HepG2 (cell line): ENCODE results near the gene SRCIN1. TPM values are rescaled to one million over a fixed set of nuclear protein-coding genes. Genes with fewer than 3 reads are reported as not detected.

Experiments
- AGO2 ChIP-seq: fragments of 200-400 bp; formaldehyde crosslinking; optimal IDR thresholded peaks from 2 replicates; pipeline ENCODE3; 2017; ENCODE audit warnings: mild to moderate bottlenecking, low read depth, low read length, moderate library complexity
- DNMT3B ChIP-seq: conservative IDR thresholded peaks from 2 replicates; pipeline ENCODE4 v1.6.1; 2016; ENCODE audit warnings: missing biosample characterization, control low read depth
- HCFC1 ChIP-seq: fragments of 150-350 bp; IDR thresholded peaks from 2 replicates; pipeline ENCODE4 v1.6.1; 2014; ENCODE audit warnings: low read depth, low read length
- HIVEP1 ChIP-seq: sonication (generic); formaldehyde crosslinking; IDR thresholded peaks from 2 replicates; pipeline ENCODE4 v1.4.0; 2020; ENCODE audit warnings: mild to moderate bottlenecking, missing genetic modification reagents
- HOXA5 ChIP-seq: sonication (generic); formaldehyde crosslinking; IDR thresholded peaks from 2 replicates; pipeline ENCODE4 v1.4.0; 2020; ENCODE audit warnings: missing genetic modification reagents
- KDM3A ChIP-seq: IDR thresholded peaks from 2 replicates; pipeline ENCODE4 v1.6.1; 2018; ENCODE audit warnings: low read depth, missing compliant biosample characterization
- PLRG1 ChIP-seq: fragments of 450-650 bp; conservative IDR thresholded peaks from 2 replicates; pipeline ENCODE4 v1.6.1; 2016
- PLSCR1 ChIP-seq: sonication (generic); formaldehyde crosslinking; IDR thresholded peaks from 2 replicates; pipeline ENCODE4 v1.5.0; 2020; ENCODE audit warnings: missing genetic modification reagents, mild to moderate bottlenecking, borderline replicate concordance
- RBAK ChIP-seq: sonication (generic); formaldehyde crosslinking; IDR thresholded peaks from 2 replicates; pipeline ENCODE4 v1.5.1; 2020; ENCODE audit warnings: mild to moderate bottlenecking, missing genetic modification reagents
- REPIN1 ChIP-seq: sonication (generic); formaldehyde crosslinking; IDR thresholded peaks from 2 replicates; pipeline ENCODE4 v1.8.0; 2022; ENCODE audit warnings: missing genetic modification reagents, low read depth, mild to moderate bottlenecking, borderline replicate concordance
- SNAPC5 ChIP-seq: sonication (generic); formaldehyde crosslinking; IDR thresholded peaks from 2 replicates; pipeline ENCODE4 v1.8.1; 2023; ENCODE audit warnings: mild to moderate bottlenecking, missing genetic modification reagents, borderline replicate concordance
- ZNF280D ChIP-seq: sonication (generic); formaldehyde crosslinking; IDR thresholded peaks from 2 replicates; pipeline ENCODE4 v1.5.1; 2020; ENCODE audit warnings: mild to moderate bottlenecking, missing genetic modification reagents
- ZNF44 ChIP-seq: sonication (generic); formaldehyde crosslinking; IDR thresholded peaks from 2 replicates; pipeline ENCODE4 v1.5.1; 2020; ENCODE audit warnings: mild to moderate bottlenecking, missing genetic modification reagents
- ZNF556 ChIP-seq: sonication (generic); formaldehyde crosslinking; IDR thresholded peaks from 2 replicates; pipeline ENCODE4 v1.4.0; 2020; ENCODE audit warnings: mild to moderate bottlenecking, missing genetic modification reagents, borderline replicate concordance
- ZNF598 ChIP-seq: sonication (generic); formaldehyde crosslinking; IDR thresholded peaks from 2 replicates; pipeline ENCODE4 v1.5.1; 2020; ENCODE audit warnings: mild to moderate bottlenecking, missing genetic modification reagents, borderline replicate concordance
- polyA plus RNA-seq, 8 experiments: library from polyadenylated mRNA; depleted of rRNA in 3 of 8; stranded (reverse) in 7 of 8; unstranded in 1 of 8; fragments of >200 nt; fragmentation: Illumina TruSeq in 4 of 8; extraction: Trizol in 4 of 8; gene quantifications; 2 replicates each; pipeline versions ENCODE4 v1.2.1 to v1.2.3, GENCODE V29; 2011 to 2016; ENCODE audit warnings: low read depth in 4 of 8, missing spikeins in 1 of 8, mixed read lengths in 1 of 8; ENCODE audit not compliant: insufficient read depth in 1 of 8
- total RNA-seq, 5 experiments: library from RNA; depleted of rRNA; stranded (reverse); fragments of >200 nt; fragmentation: Illumina TruSeq; extraction: Trizol; gene quantifications; 2 replicates each; pipeline ENCODE4 v1.2.3, GENCODE V29; 2016; ENCODE audit warnings: low read depth in 1 of 5
- TF ChIP-seq, protein P1 (sequence below), 2 experiments: IDR thresholded peaks; 2 replicates each; pipeline ENCODE4 v1.6.1; 2011 to 2012; ENCODE audit warnings: low read length in 2 of 2, borderline replicate concordance in 1 of 2, low read depth in 1 of 2, mild to moderate bottlenecking in 1 of 2, moderate library complexity in 1 of 2
- TF ChIP-seq, protein P2 (sequence below): sonication (generic); formaldehyde crosslinking; conservative IDR thresholded peaks from 2 replicates; pipeline ENCODE4 v1.8.1; 2023; ENCODE audit warnings: missing genetic modification reagents
- TF ChIP-seq, protein P3 (sequence below): IDR thresholded peaks from 2 replicates; pipeline ENCODE4 v1.6.1; 2016; ENCODE audit warnings: missing biosample characterization, missing genetic modification reagents, low read depth

SRCIN1 gene
- total and polyA plus RNA-seq, 2 of the 13 experiments (the other 11 are each of a cell fraction or from before 2014, with no cell fraction given), result 1.2 to 9.6 TPM

- TF ChIP-seq REPIN1 (peak; percentile 47; the same call in 1 of the 2 replicates), SNAPC5 (CRISPR knock-in tag) (no peak), HCFC1 (no peak), RBAK (CRISPR knock-in tag) (no peak), PLSCR1 (CRISPR knock-in tag) (no peak), ZNF598 (CRISPR knock-in tag) (no peak), ZNF44 (no peak), PLRG1 (no peak), KDM3A (CRISPR knock-in tag) (peak; percentile 82; the same call in 1 of the 2 replicates), AGO2 (no peak), DNMT3B (CRISPR knock-in tag) (no peak), HIVEP1 (CRISPR knock-in tag) (no peak), ZNF280D (CRISPR knock-in tag) (no peak), ZNF556 (CRISPR knock-in tag) (no peak), HOXA5 (CRISPR knock-in tag) (no peak)
- TF ChIP-seq, protein P1, sequence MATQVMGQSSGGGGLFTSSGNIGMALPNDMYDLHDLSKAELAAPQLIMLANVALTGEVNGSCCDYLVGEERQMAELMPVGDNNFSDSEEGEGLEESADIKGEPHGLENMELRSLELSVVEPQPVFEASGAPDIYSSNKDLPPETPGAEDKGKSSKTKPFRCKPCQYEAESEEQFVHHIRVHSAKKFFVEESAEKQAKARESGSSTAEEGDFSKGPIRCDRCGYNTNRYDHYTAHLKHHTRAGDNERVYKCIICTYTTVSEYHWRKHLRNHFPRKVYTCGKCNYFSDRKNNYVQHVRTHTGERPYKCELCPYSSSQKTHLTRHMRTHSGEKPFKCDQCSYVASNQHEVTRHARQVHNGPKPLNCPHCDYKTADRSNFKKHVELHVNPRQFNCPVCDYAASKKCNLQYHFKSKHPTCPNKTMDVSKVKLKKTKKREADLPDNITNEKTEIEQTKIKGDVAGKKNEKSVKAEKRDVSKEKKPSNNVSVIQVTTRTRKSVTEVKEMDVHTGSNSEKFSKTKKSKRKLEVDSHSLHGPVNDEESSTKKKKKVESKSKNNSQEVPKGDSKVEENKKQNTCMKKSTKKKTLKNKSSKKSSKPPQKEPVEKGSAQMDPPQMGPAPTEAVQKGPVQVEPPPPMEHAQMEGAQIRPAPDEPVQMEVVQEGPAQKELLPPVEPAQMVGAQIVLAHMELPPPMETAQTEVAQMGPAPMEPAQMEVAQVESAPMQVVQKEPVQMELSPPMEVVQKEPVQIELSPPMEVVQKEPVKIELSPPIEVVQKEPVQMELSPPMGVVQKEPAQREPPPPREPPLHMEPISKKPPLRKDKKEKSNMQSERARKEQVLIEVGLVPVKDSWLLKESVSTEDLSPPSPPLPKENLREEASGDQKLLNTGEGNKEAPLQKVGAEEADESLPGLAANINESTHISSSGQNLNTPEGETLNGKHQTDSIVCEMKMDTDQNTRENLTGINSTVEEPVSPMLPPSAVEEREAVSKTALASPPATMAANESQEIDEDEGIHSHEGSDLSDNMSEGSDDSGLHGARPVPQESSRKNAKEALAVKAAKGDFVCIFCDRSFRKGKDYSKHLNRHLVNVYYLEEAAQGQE (IDR thresholded peaks at IDR 0.05; ENCODE audit: borderline replicate concordance in 1 of 2, low read depth in 1 of 2, low read length in 2 of 2), result peak in 1 of 2 experiments; percentile 6; a peak in 1 of 4 replicates
- TF ChIP-seq, protein P2, sequence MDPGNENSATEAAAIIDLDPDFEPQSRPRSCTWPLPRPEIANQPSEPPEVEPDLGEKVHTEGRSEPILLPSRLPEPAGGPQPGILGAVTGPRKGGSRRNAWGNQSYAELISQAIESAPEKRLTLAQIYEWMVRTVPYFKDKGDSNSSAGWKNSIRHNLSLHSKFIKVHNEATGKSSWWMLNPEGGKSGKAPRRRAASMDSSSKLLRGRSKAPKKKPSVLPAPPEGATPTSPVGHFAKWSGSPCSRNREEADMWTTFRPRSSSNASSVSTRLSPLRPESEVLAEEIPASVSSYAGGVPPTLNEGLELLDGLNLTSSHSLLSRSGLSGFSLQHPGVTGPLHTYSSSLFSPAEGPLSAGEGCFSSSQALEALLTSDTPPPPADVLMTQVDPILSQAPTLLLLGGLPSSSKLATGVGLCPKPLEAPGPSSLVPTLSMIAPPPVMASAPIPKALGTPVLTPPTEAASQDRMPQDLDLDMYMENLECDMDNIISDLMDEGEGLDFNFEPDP (CRISPR knock-in tag), result no peak
- TF ChIP-seq, protein P3, sequence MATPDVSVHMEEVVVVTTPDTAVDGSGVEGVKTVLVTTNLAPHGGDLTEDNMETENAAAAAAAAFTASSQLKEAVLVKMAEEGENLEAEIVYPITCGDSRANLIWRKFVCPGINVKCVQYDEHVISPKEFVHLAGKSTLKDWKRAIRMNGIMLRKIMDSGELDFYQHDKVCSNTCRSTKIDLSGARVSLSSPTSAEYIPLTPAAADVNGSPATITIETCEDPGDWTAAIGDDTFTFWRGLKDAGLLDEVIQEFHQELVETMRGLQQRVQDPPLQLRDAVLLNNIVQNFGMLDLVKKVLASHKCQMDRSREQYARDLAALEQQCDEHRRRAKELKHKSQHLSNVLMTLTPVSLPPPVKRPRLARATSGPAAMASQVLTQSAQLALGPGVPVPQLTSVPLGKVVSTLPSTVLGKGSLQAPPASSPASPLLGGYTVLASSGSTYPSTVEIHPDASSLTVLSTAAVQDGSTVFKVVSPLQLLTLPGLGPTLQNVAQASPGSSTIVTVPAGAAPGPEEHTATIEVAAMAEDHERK (CRISPR knock-in tag), result no peak
These were observed 46.5 kb downstream of the SRCIN1 start (continued) for GRCh38 chr17:38559051-38559879.
